OCI-LY7 (cell line): ENCODE results near the gene NOS2. TPM values are rescaled to one million over a fixed set of nuclear protein-coding genes. Genes with fewer than 3 reads are reported as not detected.

Experiments
- BruUV-seq: library from RNA; stranded (reverse); fragments of 400-500 nt; replicated peaks from 2 replicates; lab custom pipeline; 2021; lab: Mats Ljungman, UMichigan
- CTCF ChIA-PET: fragments of 300-600 bp; sonication (Branson Sonifier 250); formaldehyde crosslinking; loops from one replicate; lab custom pipeline; 2022; ENCODE audit warnings: antibody characterized with exemption; ENCODE audit not compliant: unreplicated experiment; lab: Charles Lee
- POLR2A ChIA-PET: fragments of 300-600 bp; sonication (Branson Sonifier 250); formaldehyde crosslinking; loops from one replicate; lab custom pipeline; 2022; ENCODE audit warnings: antibody characterized with exemption; lab: Charles Lee
- DNase-seq: peaks from one replicate; pipeline ENCODE4 v3.0.0-alpha.2; 2015; ENCODE audit warnings: low spot score
- H2AFZ ChIP-seq: fragments of 200-600 bp; sonication (generic), shearing (Covaris generic); 2 replicates; pipeline ENCODE4 v1.6.1; 2014; ENCODE audit warnings: mild to moderate bottlenecking, antibody characterized with exemption, low read length, moderate library complexity
- H3K27ac ChIP-seq: fragments of 200-600 bp; sonication (generic); 2 replicates; pipeline ENCODE4 v1.5.1; 2014; ENCODE audit warnings: mixed run types, low read depth, mild to moderate bottlenecking, moderate library complexity, low read length, inconsistent platforms; ENCODE audit not compliant: poor library complexity, severe bottlenecking
- H3K36me3 ChIP-seq: fragments of 200-600 bp; sonication (generic); 2 replicates; pipeline ENCODE4 v1.6.1; 2014; ENCODE audit warnings: mild to moderate bottlenecking, antibody characterized with exemption, low read length, moderate library complexity, mixed read lengths; ENCODE audit not compliant: insufficient read depth
- H3K4me1 ChIP-seq: fragments of 200-600 bp; sonication (generic); 2 replicates; pipeline ENCODE4 v1.5.1; 2014; ENCODE audit warnings: mild to moderate bottlenecking, low read length; ENCODE audit not compliant: insufficient read depth, poor library complexity, severe bottlenecking
- H3K4me2 ChIP-seq: fragments of 200-600 bp; sonication (generic); 2 replicates; pipeline ENCODE4 v1.6.1; 2014; ENCODE audit warnings: mild to moderate bottlenecking, low read length
- H3K4me3 ChIP-seq: fragments of 200-600 bp; sonication (generic); 2 replicates; pipeline ENCODE4 v1.5.1; 2014; ENCODE audit warnings: mild to moderate bottlenecking, low read depth, low read length; ENCODE audit not compliant: poor library complexity, severe bottlenecking
- H3K79me2 ChIP-seq: fragments of 200-600 bp; sonication (generic); 2 replicates; pipeline ENCODE4 v1.6.1; 2016; ENCODE audit warnings: low read depth, mild to moderate bottlenecking, low read length, moderate library complexity, mixed read lengths; ENCODE audit not compliant: insufficient read depth
- H3K9me2 ChIP-seq: fragments of 200-600 bp; sonication (generic); 2 replicates; pipeline ENCODE4 v1.6.1; 2016; ENCODE audit warnings: mild to moderate bottlenecking, low read length, mixed read lengths; ENCODE audit not compliant: insufficient read depth
- H3K9me3 ChIP-seq: fragments of 200-600 bp; sonication (generic); 2 replicates; pipeline ENCODE4 v1.6.1; 2014; ENCODE audit warnings: mild to moderate bottlenecking, mixed run types, low read length, mixed read lengths
- H4K20me1 ChIP-seq: fragments of 200-600 bp; sonication (generic); 2 replicates; pipeline ENCODE4 v1.6.1; 2014; ENCODE audit warnings: mild to moderate bottlenecking, antibody characterized with exemption, low read length, moderate library complexity, mixed read lengths; ENCODE audit not compliant: insufficient read depth
- CTCF ChIP-seq: fragments of 200-600 bp; sonication (generic); conservative IDR thresholded peaks from 2 replicates; pipeline ENCODE4 v1.5.1; 2014; ENCODE audit warnings: mild to moderate bottlenecking, antibody characterized with exemption, low read length, moderate library complexity, mixed read lengths
- EZH2phosphoT487 ChIP-seq: fragments of 200-600 bp; sonication (generic); IDR thresholded peaks from 2 replicates; pipeline ENCODE4 v1.6.1; 2018; ENCODE audit warnings: low read depth, borderline replicate concordance, mild to moderate bottlenecking, mixed run types, antibody characterized with exemption, low read length, moderate library complexity, mixed read lengths
- intact Hi-C: fragments of 100-400 bp; cut with micrococcal nuclease; formaldehyde crosslinking; loops from one replicate; pipeline ENCODE4 v1.10.0; 2022; ENCODE audit not compliant: unreplicated experiment
- total RNA-seq, 2 experiments: library from RNA; depleted of rRNA in 1 of 2; stranded (reverse); fragments of >200 nt in 1 of 2; shearing (Covaris generic) in 1 of 2; gene quantifications; 2 replicates each; pipeline ENCODE4 v1.2.3, GENCODE V29; 2014 to 2022

The NOS2 gene
- total RNA-seq, 2 experiments from 2014 or later, result not detected

GRCh38 chr17:27821318-27821717, 21.0 kb upstream of the NOS2 start:
- no peak overlapping the region for H2AFZ ChIP-seq
- ChIA-PET CTCF (no interaction called here), POLR2A (no interaction called here)
- H3K9me3 ChIP-seq, result no peaks in the 10 kb centered on the region
- no peaks in the 10 kb centered on the region for H3K79me2 ChIP-seq
- no peak overlapping the region for H3K4me3 ChIP-seq
- intact Hi-C loops, result loop anchor here (10.0 kb wide), 1 partner anchor 47 kb away; no protein-coding TSS in a partner anchor
- no TSS peak for BruUV-seq
- no peak overlapping the region for H3K4me2 ChIP-seq
- TF ChIP-seq CTCF (no peak), EZH2phosphoT487 (no peak)
- no peak overlapping the region for H3K27ac ChIP-seq
- no peaks in the 10 kb centered on the region for H3K4me1 ChIP-seq
- DNase-seq, result no peak
- no peaks in the 10 kb centered on the region for H3K9me2 ChIP-seq
- H4K20me1 ChIP-seq, result no peaks in the 10 kb centered on the region
- no peaks in the 10 kb centered on the region for H3K36me3 ChIP-seq

GRCh38 chr17:27819145-27819544, 18.8 kb upstream of the NOS2 start:
- no peak overlapping the region for H3K27ac ChIP-seq
- BruUV-seq, result no TSS peak
- no peaks in the 10 kb centered on the region for H3K36me3 ChIP-seq
- no peaks in the 10 kb centered on the region for H3K79me2 ChIP-seq
- no peaks in the 10 kb centered on the region for H4K20me1 ChIP-seq
- intact Hi-C loops, result no loop called here
- H3K4me2 ChIP-seq, result no peak overlapping the region
- no peaks in the 10 kb centered on the region for H3K9me2 ChIP-seq
- no peak overlapping the region for H3K4me3 ChIP-seq
- TF ChIP-seq EZH2phosphoT487, result no peak
- TF ChIP-seq CTCF, result no peak
- H3K9me3 ChIP-seq, result no peaks in the 10 kb centered on the region
- POLR2A ChIA-PET, result interaction anchor here (0.7 kb wide), 1 partner anchor 31 kb away, joined by 3 read pairs; no protein-coding TSS in a partner anchor
- DNase-seq, result no peak
- no peaks in the 10 kb centered on the region for H3K4me1 ChIP-seq
- CTCF ChIA-PET, result no interaction called here
- no peak overlapping the region for H2AFZ ChIP-seq

GRCh38 chr17:27818401-27819105, 18.2 kb upstream of the NOS2 start:
- H3K9me2 ChIP-seq, result no peaks in the 10 kb centered on the region
- intact Hi-C loops, result no loop called here
- H3K4me2 ChIP-seq, result no peak overlapping the region
- H3K27ac ChIP-seq, result no peak overlapping the region
- H3K9me3 ChIP-seq, result no peaks in the 10 kb centered on the region
- BruUV-seq, result no TSS peak
- no peak for DNase-seq
- no peaks in the 10 kb centered on the region for H3K4me1 ChIP-seq
- H4K20me1 ChIP-seq, result no peaks in the 10 kb centered on the region
- ChIA-PET CTCF (no interaction called here), POLR2A (interaction anchor here (0.7 kb wide), 1 partner anchor 31 kb away, joined by 3 read pairs; no protein-coding TSS in a partner anchor)
- no peaks in the 10 kb centered on the region for H3K36me3 ChIP-seq
- no peaks in the 10 kb centered on the region for H3K79me2 ChIP-seq
- H2AFZ ChIP-seq, result no peak overlapping the region
- TF ChIP-seq EZH2phosphoT487 (no peak), CTCF (no peak)
- H3K4me3 ChIP-seq, result no peak overlapping the region
